ENCODE measurements around the gene ERICH6B.

GRCh38 chr13:45629940-45630339 lies 14.4 kb upstream of the ERICH6B start:
- TF ChIP-seq JUND (IDR thresholded peaks at IDR 0.05; ENCODE audit: low read length) (no peak), CEBPB (IDR thresholded peaks at IDR 0.05; ENCODE audit: low read depth, low read length) (no peak), MAFK (IDR thresholded peaks at IDR 0.05; ENCODE audit: low read depth, low read length) (no peak), KDM1A (IDR thresholded peaks at IDR 0.05; ENCODE audit: borderline replicate concordance, low read length) (no peak)
- TF ChIP-seq, protein P1, sequence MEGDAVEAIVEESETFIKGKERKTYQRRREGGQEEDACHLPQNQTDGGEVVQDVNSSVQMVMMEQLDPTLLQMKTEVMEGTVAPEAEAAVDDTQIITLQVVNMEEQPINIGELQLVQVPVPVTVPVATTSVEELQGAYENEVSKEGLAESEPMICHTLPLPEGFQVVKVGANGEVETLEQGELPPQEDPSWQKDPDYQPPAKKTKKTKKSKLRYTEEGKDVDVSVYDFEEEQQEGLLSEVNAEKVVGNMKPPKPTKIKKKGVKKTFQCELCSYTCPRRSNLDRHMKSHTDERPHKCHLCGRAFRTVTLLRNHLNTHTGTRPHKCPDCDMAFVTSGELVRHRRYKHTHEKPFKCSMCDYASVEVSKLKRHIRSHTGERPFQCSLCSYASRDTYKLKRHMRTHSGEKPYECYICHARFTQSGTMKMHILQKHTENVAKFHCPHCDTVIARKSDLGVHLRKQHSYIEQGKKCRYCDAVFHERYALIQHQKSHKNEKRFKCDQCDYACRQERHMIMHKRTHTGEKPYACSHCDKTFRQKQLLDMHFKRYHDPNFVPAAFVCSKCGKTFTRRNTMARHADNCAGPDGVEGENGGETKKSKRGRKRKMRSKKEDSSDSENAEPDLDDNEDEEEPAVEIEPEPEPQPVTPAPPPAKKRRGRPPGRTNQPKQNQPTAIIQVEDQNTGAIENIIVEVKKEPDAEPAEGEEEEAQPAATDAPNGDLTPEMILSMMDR (IDR thresholded peaks at IDR 0.05; ENCODE audit: control extremely low read depth in 1 of 3, insufficient read depth in 1 of 3, low read depth in 1 of 3, low read length in 3 of 3): no peak
